HepG2 (cell line): ENCODE data around the gene ZNF287. TPM values are rescaled to one million over a fixed set of nuclear protein-coding genes. Genes with fewer than 3 reads are reported as not detected.

Experiments used
- CBX2 ChIP-seq, 2 experiments: fragments of 200-600 bp in 1 of 2; sonication (generic); formaldehyde crosslinking in 1 of 2; IDR thresholded peaks; 2 replicates each; pipeline versions ENCODE4 v1.7.0 to v1.8.1; 2018 to 2022; ENCODE audit warnings: low read depth in 2 of 2, low read length in 1 of 2, mild to moderate bottlenecking in 1 of 2, missing genetic modification reagents in 1 of 2
- EP300 ChIP-seq, 3 experiments: sonication (generic) in 1 of 3; formaldehyde crosslinking in 1 of 3; IDR thresholded peaks; 2 replicates each; pipeline versions ENCODE4 v1.5.1 to v1.6.1; 2011 to 2020; ENCODE audit warnings: low read depth in 2 of 3, low read length in 2 of 3, borderline replicate concordance in 1 of 3, improper control_type of control experiment in 1 of 3, mild to moderate bottlenecking in 1 of 3, missing genetic modification reagents in 1 of 3, moderate library complexity in 1 of 3
- ESRRA ChIP-seq: sonication (generic); formaldehyde crosslinking; IDR thresholded peaks from 2 replicates; pipeline ENCODE4 v1.5.1; 2020; ENCODE audit warnings: mild to moderate bottlenecking, low read depth, missing genetic modification reagents
- KDM5B ChIP-seq: sonication (generic); formaldehyde crosslinking; IDR thresholded peaks from 2 replicates; pipeline ENCODE4 v1.4.0; 2020; ENCODE audit warnings: missing genetic modification reagents, mild to moderate bottlenecking, borderline replicate concordance
- MLX ChIP-seq: IDR thresholded peaks from 2 replicates; pipeline ENCODE4 v1.6.1; 2016
- RAD21 ChIP-seq: fragments of 450-650 bp; formaldehyde crosslinking; IDR thresholded peaks from 2 replicates; pipeline ENCODE4 v1.5.0; 2020; ENCODE audit warnings: mild to moderate bottlenecking
- RAD51 ChIP-seq: fragments of 450-650 bp; IDR thresholded peaks from 2 replicates; pipeline ENCODE4 v1.6.1; 2016; ENCODE audit warnings: borderline replicate concordance
- REST ChIP-seq, 2 experiments: IDR thresholded peaks; 2 replicates each; pipeline ENCODE4 v1.6.1; 2011 to 2012; ENCODE audit warnings: low read length in 2 of 2, borderline replicate concordance in 1 of 2, low read depth in 1 of 2, mild to moderate bottlenecking in 1 of 2, moderate library complexity in 1 of 2
- RNF2 ChIP-seq: fragments of 450-650 bp; conservative IDR thresholded peaks from 2 replicates; pipeline ENCODE4 v1.6.1; 2016; ENCODE audit warnings: low read depth
- SOX13 ChIP-seq, 3 experiments: fragments of 450-650 bp in 1 of 3; sonication (generic) in 1 of 3; formaldehyde crosslinking in 1 of 3; IDR thresholded peaks in 2 of 3; conservative IDR thresholded peaks in 1 of 3; 2 replicates each; pipeline versions ENCODE4 v1.5.0 to v1.6.1; 2016 to 2020; ENCODE audit warnings: antibody characterized with exemption in 1 of 3, mild to moderate bottlenecking in 1 of 3, missing compliant biosample characterization in 1 of 3, missing genetic modification reagents in 1 of 3, moderate library complexity in 1 of 3
- TAF1 ChIP-seq: sonication (generic); formaldehyde crosslinking; IDR thresholded peaks from 2 replicates; pipeline ENCODE4 v1.4.0; 2020; ENCODE audit warnings: missing genetic modification reagents
- ZBTB33 ChIP-seq: sonication (generic); formaldehyde crosslinking; IDR thresholded peaks from 2 replicates; pipeline ENCODE4 v1.4.0; 2020; ENCODE audit warnings: missing genetic modification reagents
- ZBTB42 ChIP-seq: sonication (generic); formaldehyde crosslinking; IDR thresholded peaks from 2 replicates; pipeline ENCODE4 v1.5.0; 2020; ENCODE audit warnings: mild to moderate bottlenecking, missing genetic modification reagents
- ZIK1 ChIP-seq: sonication (generic); formaldehyde crosslinking; IDR thresholded peaks from 2 replicates; pipeline ENCODE4 v1.5.0; 2020; ENCODE audit warnings: mild to moderate bottlenecking, low read depth, missing genetic modification reagents, borderline replicate concordance
- ZMYM3 ChIP-seq: sonication (generic); formaldehyde crosslinking; IDR thresholded peaks from 2 replicates; pipeline ENCODE4 v1.5.1; 2020; ENCODE audit warnings: mild to moderate bottlenecking, missing genetic modification reagents
- ZNF34 ChIP-seq: sonication (generic); formaldehyde crosslinking; IDR thresholded peaks from 2 replicates; pipeline ENCODE4 v1.4.0; 2020; ENCODE audit warnings: mild to moderate bottlenecking, missing genetic modification reagents, borderline replicate concordance
- polyA plus RNA-seq, 8 experiments: library from polyadenylated mRNA; depleted of rRNA in 3 of 8; stranded (reverse) in 7 of 8; unstranded in 1 of 8; fragments of >200 nt; fragmentation: Illumina TruSeq in 4 of 8; extraction: Trizol in 4 of 8; gene quantifications; 2 replicates each; pipeline versions ENCODE4 v1.2.1 to v1.2.3, GENCODE V29; 2011 to 2016; ENCODE audit warnings: low read depth in 4 of 8, missing spikeins in 1 of 8, mixed read lengths in 1 of 8; ENCODE audit not compliant: insufficient read depth in 1 of 8
- total RNA-seq, 5 experiments: library from RNA; depleted of rRNA; stranded (reverse); fragments of >200 nt; fragmentation: Illumina TruSeq; extraction: Trizol; gene quantifications; 2 replicates each; pipeline ENCODE4 v1.2.3, GENCODE V29; 2016; ENCODE audit warnings: low read depth in 1 of 5
- TF ChIP-seq, protein P1 (sequence below): sonication (generic); formaldehyde crosslinking; IDR thresholded peaks from 2 replicates; pipeline ENCODE4 v1.4.0; 2020; ENCODE audit warnings: missing genetic modification reagents, low read depth, mild to moderate bottlenecking, borderline replicate concordance
- TF ChIP-seq, protein P2 (sequence below): IDR thresholded peaks from 2 replicates; pipeline ENCODE4 v1.6.1; 2018; ENCODE audit warnings: missing genetic modification reagents, mild to moderate bottlenecking, missing compliant biosample characterization

Gene ZNF287
- total and polyA plus RNA-seq, 2 of the 13 experiments (the other 11 are each of a cell fraction or from before 2014, with no cell fraction given) = 0.21 TPM; not detected in 1

GRCh38 chr17:16584273-16584995 lies 15.4 kb upstream of the ZNF287 start (continued):
- TF ChIP-seq ZMYM3 (peak; percentile 54), ZNF34 (CRISPR knock-in tag) (no peak), RAD21 (CRISPR knock-in tag) (peak; percentile 79), REST (IDR thresholded peaks at IDR 0.05; ENCODE audit: borderline replicate concordance in 1 of 2, low read depth in 1 of 2, low read length in 2 of 2) (0 out of 4 replicates have a peak, but pooled peaks of 1 of the 2 experiments have one; percentile 16), SOX13 (IDR thresholded peaks at IDR 0.05) (no peak), SOX13 (CRISPR knock-in tag; conservative IDR thresholded peaks at IDR 0.05 in 1 of 2, IDR thresholded peaks at IDR 0.05 in 1 of 2) (peak in 1 of 2 experiments; percentile 24; a peak in 1 of 4 replicates), RNF2 (0 out of 2 replicates have a peak, but pooled peaks have one; percentile 56), ESRRA (CRISPR knock-in tag) (no peak), TAF1 (CRISPR knock-in tag) (0 out of 2 replicates have a peak, but pooled peaks have one; percentile 31), ZBTB42 (no peak), MLX (CRISPR knock-in tag) (0 out of 2 replicates have a peak, but pooled peaks have one; percentile 22), ZIK1 (no peak), RAD51 (no peak), KDM5B (peak; percentile 75; the same call in 1 of the 2 replicates), ZBTB33 (no peak), EP300 (IDR thresholded peaks at IDR 0.05; ENCODE audit: low read depth in 2 of 2, low read length in 2 of 2) (no peak), EP300 (CRISPR knock-in tag; IDR thresholded peaks at IDR 0.05; ENCODE audit: borderline replicate concordance) (no peak), CBX2 (IDR thresholded peaks at IDR 0.05; ENCODE audit: low read depth, low read length) (no peak), CBX2 (CRISPR knock-in tag; IDR thresholded peaks at IDR 0.05; ENCODE audit: low read depth) (peak; percentile 93; the same call in 1 of the 2 replicates)
- TF ChIP-seq, protein P1, sequence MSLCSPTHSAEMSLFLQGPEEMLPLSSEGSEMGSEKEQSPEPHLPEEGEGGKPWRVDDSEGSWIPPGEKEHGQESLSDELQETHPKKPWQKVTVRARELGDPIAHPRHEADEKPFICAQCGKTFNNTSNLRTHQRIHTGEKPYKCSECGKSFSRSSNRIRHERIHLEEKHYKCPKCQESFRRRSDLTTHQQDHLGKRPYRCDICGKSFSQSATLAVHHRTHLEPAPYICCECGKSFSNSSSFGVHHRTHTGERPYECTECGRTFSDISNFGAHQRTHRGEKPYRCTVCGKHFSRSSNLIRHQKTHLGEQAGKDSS (CRISPR knock-in tag) = peak; percentile 27; the same call in 1 of the 2 replicates
- TF ChIP-seq, protein P2, sequence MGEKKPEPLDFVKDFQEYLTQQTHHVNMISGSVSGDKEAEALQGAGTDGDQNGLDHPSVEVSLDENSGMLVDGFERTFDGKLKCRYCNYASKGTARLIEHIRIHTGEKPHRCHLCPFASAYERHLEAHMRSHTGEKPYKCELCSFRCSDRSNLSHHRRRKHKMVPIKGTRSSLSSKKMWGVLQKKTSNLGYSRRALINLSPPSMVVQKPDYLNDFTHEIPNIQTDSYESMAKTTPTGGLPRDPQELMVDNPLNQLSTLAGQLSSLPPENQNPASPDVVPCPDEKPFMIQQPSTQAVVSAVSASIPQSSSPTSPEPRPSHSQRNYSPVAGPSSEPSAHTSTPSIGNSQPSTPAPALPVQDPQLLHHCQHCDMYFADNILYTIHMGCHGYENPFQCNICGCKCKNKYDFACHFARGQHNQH (CRISPR knock-in tag) = peak; percentile 26; the same call in 1 of the 2 replicates
